Skin of body (tissue), 3 donors: Measurements from ENCODE around the gene GALT. TPM values are rescaled to one million over a fixed set of nuclear protein-coding genes. Genes with fewer than 3 reads are reported as not detected.

Source experiments
- DNase-seq: peaks from one replicate; lab custom pipeline; 2025; lab: John Stamatoyannopoulos, UW
- small RNA-seq: library from RNA; depleted of rRNA; stranded (forward); fragments of <200 nt; gene quantifications from one replicate; pipeline ENCODE3, GENCODE V24; 2014; ENCODE audit warnings: low replicate concordance
- total RNA-seq: library from RNA; depleted of rRNA; stranded (reverse); fragments of >200 nt; gene quantifications from one replicate; pipeline ENCODE4 v1.2.3, GENCODE V29; 2014

The GALT gene
- total RNA-seq, 1 donor from 2014 or later: 44.2 TPM

DNA sequence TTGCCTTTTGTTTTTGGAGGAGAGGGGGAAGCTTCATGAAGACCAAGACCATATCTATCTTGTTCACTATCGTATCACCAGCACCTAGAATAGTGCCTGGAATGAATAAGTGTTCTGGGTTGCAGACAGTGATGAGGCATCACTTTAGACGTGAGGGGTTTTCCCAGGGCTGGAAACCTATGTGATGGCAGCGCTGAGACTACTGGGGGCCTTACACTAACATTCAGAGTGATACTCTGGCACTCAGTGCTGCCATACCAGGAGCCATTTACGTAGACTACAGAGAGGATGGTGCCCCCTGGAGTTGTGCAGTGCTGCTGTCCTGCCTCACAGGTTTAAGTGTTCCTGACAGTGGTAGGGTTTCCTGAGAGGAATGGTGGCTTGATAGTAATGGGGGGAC is 37.7 kb downstream of the GALT start:
- no peak for DNase-seq

DNA sequence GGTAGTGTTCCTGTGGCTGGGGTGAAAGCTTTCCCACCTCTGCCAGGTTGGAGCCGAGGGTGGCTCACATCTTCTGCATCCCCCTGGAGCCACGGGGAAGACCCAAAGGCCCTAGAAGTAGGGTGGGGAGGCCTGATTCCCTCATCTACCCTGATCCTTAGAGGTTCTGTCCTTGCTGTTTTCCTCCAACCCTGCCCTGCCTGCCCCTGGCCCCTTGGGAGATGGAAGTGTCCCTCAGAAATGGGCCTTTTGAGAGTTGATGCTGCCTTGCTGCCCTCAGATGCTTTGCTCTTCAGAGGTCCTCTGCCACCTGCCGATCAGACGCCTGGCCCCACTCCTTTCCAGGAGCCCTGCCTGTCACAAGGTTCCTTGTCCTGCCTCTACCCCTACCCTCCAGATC is 38.3 kb downstream of the GALT start:
- no peak for DNase-seq

DNA sequence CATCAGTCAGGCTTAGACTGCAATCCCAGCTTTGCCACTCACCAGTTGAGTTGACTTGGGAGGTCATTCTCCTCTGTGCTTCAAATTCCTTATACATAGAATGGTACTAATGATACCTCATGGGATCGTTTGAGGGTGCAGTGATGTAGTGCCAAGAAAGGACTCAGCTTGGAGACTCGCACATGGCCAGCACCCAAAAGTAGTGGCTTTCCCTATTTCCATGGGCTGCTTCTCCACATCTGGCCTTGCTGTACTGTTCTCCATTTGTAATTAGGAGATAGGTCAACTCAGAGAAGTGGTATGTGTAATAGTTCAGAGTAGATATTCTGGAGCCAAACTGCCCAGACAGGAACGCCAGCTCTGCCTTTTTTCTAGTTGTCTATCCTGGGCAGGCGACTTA is 39.1 kb downstream of the GALT start:
- no peak for DNase-seq

DNA sequence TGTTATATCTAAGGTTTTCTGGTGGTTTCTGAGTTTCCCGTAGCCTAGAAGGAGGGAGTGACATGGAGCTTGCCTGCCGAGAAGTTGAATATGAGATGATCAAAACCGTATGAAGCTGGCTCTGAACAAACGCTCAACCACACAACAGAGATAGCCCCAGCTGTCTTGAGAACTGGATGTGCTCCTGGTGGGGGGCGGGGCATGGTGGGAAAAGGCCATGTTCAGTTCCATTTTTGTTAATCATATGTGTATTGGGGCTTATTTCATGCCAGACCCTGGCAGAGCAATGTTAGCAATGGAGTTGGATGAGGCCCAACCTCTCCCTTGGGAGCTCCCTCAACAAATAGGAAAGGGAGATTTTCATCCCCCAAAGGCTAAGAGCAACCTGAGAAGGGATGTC is 39.8 kb downstream of the GALT start:
- DNase-seq: peak; percentile 42

DNA sequence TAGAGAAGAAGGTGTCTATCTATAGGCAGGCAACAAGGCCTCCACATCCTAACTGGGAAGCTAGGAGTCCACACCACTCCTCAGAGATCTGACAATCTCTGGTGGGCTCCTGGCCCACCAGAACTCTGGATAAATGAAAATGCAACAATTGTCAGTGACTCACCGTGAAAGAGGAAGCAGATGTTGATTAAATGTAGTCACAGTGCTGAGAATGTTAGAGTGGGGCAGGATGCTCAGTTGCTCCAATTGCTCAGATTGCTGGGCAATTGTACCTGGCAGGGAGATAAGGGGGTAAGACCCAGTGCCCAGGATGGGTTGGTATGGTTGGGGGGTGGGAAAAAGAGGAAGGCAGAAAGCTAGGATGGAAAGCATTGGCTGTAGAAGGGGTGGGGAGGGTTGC is 40.3 kb downstream of the GALT start:
- DNase-seq: no peak

DNA sequence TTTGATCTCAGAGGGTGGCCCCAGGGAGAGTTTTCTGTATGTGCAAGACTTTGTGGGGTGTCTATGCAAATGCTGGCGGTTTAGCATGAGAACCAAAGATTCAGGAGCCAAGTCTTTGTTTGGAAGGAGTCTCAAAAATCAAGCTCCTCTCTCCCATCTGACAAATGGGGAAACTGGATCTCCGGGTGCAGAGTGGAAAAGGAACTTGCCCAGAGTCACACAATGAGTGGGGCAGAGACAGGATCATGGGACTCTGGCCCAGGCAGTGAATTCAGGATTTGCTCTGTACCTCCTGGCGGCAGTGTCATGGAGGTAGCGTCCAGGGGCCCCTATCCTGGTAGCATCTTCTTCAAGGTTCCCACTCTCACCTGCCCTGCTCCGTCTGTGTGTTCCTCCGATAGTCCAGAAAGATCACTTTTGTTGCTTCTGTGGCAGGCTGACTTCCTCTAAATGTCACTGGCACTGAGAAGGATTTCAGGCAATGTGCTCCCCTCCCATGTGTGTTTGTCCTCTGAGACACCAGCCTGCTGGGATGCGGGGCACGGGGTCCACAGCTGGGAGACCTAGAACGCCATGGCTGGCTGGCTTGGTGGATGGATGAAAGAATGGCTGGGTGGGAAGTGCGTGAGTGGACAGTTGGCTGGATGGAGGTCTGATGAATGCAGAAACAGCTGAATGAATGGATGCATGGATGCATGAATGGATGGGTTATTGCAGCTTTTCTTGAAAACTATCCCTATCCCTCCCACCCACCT is 41.0 kb downstream of the GALT start:
- no peak for DNase-seq

DNA sequence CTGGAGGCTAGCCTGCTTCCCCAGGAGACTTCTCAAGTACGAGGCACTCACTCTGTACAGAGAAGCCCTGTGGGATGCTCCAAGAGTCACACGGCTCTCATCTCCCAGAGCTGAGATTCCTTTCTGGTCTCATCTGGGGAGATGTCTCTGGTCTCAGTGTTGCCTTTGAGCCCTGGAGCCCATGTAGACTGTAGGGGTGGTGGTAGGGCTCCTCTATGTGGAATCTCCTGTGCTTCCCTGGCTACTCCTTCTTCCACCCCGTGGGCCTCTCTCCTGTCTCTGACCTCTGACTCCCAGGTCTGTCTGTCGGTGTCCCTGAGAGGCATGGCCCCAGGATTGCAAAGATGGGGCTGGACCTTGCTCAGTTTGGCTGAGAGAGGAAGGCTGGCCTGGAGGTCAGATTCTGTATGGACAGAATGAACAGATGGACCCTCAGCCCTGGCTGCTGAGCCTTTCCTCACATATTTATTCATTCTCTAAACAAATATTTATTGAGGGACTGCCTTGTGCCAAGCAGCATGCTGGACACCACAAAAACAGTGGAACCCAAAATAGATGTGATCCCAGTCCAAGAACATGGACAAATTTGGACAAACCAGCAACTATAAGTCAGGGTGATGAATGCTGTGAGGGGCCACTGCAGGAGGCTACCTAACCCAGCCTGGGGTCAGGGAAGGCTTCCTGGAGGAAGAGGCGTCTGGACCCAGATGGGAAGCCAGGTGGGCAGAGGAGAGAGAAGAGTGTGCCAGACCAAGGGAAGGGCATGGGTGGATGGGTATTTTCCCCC is 42.0 kb downstream of the GALT start:
- DNase-seq: no peak

DNA sequence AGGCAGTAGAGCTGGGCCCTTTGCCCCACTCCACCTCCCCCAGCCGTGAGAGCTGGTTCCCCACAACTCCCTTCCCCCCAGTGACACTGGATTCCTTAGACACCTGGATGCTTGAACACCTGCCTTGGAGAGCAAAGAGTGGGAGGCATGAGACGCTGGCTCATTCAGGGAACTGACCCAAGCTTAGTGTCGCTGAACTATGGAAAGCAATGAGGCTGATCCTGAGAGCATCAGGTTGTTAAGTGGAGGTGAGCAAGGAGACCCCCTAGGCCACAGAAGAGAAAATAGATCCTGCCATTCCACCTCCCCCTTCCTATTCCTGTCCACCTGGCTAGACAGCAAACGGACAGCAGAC is 42.6 kb downstream of the GALT start:
- DNase-seq: no peak

DNA sequence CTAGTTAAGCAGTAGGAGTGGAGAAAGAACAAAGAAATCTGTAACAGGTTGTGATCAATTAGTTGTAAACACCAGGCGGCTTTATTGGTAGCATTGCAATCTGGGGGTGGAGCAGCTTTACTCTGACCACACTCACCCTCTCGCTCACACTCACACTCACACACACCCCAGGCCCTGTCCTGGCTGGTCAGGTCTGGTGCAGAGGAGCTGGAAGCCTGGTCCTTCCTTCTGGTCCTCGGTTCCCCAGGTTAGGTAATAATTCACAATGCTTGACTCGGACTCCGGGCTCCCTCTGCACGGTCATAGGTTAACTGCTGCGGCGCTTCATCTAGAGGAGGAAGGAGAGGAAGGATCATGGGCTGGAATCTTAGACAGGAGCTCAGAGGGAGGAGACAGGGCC is 43.0 kb downstream of the GALT start:
- no peak for DNase-seq

DNA sequence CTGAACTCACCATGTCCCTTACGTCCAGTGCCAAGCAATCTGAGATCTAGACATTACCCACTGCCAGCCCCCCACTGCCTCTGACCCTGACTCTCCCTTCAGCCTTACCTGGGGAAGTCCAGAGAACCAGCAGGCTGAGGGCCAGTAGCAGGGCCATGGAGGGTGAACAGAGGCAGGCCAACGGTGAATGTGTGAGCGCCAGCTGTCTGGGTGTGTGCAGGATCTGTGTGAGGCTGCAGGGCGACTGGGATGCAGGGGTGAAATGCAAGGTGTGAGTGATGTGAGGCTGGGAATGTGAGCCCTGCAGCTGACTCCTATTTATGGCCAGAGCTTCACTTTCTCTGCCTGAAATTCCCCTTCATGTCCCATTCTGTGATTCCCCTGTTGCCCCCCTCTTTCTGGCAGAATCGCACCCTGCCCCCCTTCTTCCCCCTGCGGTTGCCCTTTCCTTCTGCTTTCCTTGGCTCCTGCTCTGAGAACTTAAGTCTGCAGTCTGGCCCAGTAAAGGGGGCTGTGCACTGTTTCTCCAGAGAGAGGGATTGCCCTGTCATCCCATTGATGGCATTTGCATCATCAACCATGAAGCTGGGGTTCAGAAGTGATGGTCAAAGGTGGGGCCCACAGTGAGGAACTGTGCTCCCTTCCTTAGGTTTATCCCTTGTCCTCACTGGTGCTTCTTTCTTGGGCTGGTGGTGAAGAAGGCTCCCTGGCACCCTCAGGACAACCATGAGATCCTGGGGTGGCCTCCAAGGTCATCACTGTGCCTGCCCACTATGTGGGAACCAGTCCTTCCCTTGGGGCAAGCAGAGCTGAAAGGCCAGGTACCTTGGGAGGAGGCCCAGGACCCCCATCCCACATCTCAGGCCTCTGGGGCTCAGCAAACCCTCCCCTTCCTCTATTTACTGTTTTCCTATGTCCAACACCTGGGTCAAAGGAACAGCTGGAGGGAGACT is 44.8 kb downstream of the GALT start, which contains the start of gene CCL19:
Gene CCL19 (minus strand): TSS at position 294 of the 953 bp plus-strand sequence. CDS start 137 bp downstream, at position 157.
- no peak for DNase-seq

DNA sequence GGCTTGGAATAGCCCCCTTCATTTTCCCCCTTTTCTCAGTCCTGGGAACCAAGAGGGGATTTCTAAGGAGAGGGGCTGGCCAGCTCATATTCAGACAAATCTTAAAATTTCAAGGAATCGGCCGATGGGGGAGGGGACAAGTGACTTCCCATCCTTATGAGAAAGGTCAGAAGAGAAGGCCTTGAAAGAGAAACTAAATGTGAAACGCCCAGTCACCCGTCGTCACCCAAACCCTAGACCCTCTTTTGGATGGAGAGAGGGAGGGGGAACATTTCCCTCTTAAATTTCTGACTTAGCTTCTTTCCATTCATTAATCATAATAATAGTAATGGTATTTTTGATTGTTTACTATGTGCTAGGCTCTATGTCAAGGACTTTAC is 45.5 kb downstream of the GALT start:
- no peak for DNase-seq

DNA sequence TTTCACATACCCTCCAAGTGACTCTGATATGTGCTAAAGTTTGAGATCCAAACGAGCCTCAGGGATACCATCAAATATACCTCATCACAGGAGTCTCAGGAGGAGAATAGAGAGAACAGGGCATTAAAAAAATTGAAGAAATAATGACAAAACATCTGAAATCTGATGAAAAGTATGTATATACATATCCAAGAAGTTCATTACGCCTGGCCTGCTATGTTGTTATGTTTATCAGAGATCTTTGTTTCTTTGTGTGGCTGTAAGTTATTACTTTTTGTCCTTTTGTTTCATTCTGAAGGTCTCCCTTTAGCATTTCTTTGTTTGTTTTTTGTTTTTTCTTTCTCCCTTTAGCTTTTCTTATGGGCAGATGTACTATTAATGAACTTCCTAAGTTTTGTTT is 47.1 kb downstream of the GALT start:
- DNase-seq: no peak

DNA sequence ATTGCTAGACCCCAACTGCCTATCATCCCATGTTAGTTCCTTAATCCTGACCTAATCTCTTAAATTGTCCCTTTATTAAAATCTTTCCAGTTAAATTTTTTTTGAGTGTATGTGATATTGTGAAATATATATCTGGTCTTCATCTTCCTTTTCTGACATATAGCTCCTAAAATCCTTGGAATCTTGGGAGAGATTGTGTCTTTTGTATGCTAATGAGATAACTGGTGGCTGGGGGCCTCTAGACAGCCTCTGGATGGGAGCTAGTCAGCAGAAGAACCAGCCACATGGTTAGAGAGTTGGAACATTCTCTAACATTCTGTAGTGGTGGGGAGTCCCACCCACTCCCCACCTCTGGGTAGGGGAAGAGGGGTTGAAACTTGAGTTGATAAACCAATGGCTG is 48.3 kb downstream of the GALT start:
- no peak for DNase-seq

Small RNA genes lying within 50 kb of the gene (small RNA-seq; reads per million reads assigned to genes)
- not detected for gene CCL27

Other genes starting within 250 kb of the GALT start
- 4.6 TPM for gene FAM219A, start 188.1 kb upstream of the GALT start, total RNA-seq
- gene DNAI1, start 187.9 kb upstream of the GALT start, total RNA-seq: 0.20 TPM
- gene ENHO, start 123.7 kb upstream of the GALT start, total RNA-seq: 3.3 TPM
- 7.5 TPM for gene CNTFR, start 57.0 kb upstream of the GALT start, total RNA-seq
- gene RPP25L, start 34.6 kb upstream of the GALT start, total RNA-seq: 10.4 TPM
- gene DCTN3, start 26.2 kb upstream of the GALT start, total RNA-seq: 60.6 TPM
- not detected for gene ARID3C, start 17.6 kb upstream of the GALT start, total RNA-seq
- gene SIGMAR1, start 8.9 kb upstream of the GALT start, total RNA-seq: 26.1 TPM
- gene IL11RA, start 5.5 kb downstream of the GALT start, total RNA-seq: 77.3 TPM
- gene CCL27, start 16.0 kb downstream of the GALT start, total RNA-seq: 7.6 TPM
- 0.39 TPM for gene CCL19, start 44.6 kb downstream of the GALT start, total RNA-seq
- 11.9 TPM for gene CCL21, start 63.5 kb downstream of the GALT start, total RNA-seq